ENCODE results near the gene ZSWIM8.

- TF ChIP-seq, protein P1, sequence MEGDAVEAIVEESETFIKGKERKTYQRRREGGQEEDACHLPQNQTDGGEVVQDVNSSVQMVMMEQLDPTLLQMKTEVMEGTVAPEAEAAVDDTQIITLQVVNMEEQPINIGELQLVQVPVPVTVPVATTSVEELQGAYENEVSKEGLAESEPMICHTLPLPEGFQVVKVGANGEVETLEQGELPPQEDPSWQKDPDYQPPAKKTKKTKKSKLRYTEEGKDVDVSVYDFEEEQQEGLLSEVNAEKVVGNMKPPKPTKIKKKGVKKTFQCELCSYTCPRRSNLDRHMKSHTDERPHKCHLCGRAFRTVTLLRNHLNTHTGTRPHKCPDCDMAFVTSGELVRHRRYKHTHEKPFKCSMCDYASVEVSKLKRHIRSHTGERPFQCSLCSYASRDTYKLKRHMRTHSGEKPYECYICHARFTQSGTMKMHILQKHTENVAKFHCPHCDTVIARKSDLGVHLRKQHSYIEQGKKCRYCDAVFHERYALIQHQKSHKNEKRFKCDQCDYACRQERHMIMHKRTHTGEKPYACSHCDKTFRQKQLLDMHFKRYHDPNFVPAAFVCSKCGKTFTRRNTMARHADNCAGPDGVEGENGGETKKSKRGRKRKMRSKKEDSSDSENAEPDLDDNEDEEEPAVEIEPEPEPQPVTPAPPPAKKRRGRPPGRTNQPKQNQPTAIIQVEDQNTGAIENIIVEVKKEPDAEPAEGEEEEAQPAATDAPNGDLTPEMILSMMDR (IDR thresholded peaks at IDR 0.05): no peak
- no peak for TF ChIP-seq EZH2 (IDR thresholded peaks at IDR 0.05; ENCODE audit: borderline replicate concordance, insufficient read depth, low read depth, low read length, poor library complexity, severe bottlenecking)
Observed at GRCh38 chr10:73782749-73783085, 2.7 kb upstream of the ZSWIM8 start.

All from B cell (primary cell).